VCaP (cell line): ENCODE results near the gene ARRB1.
A peak's percentile ranks its signal among the peaks of the same experiment; 100 is the strongest.

Experiments
- H3K27ac ChIP-seq: fragments of 450-650 bp; 2 replicates; pipeline ENCODE4 v1.5.1; 2017
- CTCF ChIP-seq: fragments of 450-650 bp; conservative IDR thresholded peaks from 2 replicates; pipeline ENCODE4 v1.5.1; 2017; ENCODE audit warnings: mild to moderate bottlenecking, moderate library complexity

ARRB1 gene

GRCh38 chr11:75330291-75330690 lies 21.2 kb downstream of the ARRB1 start:
- TF ChIP-seq CTCF, result no peak
- peak overlapping the region; percentile 88 for H3K27ac ChIP-seq

DNA sequence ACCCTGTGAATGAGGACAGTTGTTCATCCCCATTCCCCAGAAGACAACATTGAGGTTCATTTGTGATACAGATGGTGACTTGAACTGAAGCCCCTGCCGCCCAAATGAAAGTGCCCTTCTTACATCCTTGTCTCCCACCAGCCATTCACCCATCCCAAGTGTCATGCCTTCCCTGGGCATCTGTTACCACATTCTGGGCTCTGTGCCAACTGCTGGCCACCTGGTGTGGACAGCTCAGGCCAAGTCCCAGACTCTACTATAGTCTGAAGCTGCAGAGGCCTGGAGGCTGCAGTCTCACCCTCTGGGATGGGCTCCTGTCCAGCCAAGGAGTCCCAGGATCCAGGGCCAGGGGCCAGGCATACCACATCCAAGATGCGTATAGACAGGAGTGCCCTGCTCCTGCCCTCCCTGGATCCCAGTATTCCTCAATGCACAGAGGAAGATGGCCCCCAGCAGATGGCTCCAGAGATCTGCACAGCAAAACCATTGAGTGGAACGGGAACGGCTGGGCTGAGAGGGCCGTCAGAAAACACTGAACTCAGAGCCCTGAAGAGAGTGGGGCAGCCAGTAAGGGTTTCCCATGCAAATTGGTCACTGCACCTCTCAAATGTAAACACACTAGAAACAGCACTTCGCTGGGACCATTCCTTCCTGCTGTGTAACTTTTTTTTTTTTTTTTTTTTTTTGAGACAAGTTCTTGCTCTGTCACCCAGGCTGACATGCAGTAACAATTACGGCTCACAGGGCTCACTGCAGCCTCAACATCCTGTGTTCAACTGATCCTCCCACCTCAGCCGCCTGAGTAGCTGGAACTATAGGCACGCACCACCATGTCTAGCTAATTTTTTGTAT lies 22.8 kb downstream of the ARRB1 start:
- H3K27ac ChIP-seq, result peak overlapping the region; percentile 88
- TF ChIP-seq CTCF, result peak; percentile 86

DNA sequence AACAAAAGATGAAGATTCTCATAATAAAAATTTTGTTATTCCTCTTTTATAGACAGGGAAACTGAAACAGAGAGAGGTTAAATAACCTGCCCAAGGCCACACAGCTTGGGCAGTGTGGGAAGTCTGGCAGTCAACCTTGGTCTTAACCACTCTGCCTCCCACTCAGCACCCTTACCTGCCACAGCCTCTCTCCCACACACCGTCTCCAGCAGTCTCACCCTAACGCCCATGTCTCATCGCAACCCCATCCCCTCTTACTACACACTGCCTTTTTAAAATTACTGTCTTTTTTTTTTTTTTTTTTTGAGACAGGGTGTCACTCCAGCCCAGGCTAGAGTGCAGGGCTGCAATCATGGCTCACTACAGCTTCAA lies 25.0 kb downstream of the ARRB1 start:
- peak overlapping the region; percentile 88; the same call in 1 of the 2 replicates for H3K27ac ChIP-seq
- no peak for TF ChIP-seq CTCF

DNA sequence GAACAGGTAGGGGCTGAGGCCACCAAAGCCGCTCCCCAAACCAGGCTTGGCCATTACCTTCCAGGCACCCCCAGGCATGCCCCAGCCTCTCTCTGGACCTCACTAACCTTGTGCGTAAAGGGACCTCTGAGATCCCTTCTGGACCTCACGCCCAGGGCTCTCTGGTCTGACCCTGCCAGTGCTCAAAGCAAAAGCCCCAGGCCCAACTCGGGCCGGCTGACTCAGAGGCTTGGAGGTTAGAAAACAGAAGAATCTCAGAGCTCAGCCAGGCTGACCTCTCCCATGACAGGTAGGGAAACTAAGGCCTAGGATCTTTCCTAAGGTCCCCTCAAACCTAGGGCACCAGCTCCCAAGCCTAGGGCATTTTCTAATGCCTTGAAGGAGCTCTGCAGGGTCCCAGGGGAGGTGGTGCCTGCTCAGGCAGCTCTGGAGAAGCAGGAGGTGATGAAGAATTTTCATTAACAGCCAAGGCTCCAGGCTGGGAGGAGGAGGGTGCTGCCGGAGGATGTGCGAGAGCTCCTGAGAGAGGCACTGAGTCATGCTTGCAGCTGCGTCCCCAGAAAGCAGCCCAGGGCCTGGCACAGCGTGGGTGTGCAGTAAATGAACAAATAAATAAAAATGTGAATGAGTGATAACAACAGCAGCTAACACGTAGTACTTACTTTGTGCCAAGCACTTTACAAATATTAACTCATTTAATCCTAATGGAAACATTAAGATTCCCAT lies 25.6 kb downstream of the ARRB1 start:
- TF ChIP-seq CTCF, result no peak
- H3K27ac ChIP-seq, result peak overlapping the region; percentile 88

DNA sequence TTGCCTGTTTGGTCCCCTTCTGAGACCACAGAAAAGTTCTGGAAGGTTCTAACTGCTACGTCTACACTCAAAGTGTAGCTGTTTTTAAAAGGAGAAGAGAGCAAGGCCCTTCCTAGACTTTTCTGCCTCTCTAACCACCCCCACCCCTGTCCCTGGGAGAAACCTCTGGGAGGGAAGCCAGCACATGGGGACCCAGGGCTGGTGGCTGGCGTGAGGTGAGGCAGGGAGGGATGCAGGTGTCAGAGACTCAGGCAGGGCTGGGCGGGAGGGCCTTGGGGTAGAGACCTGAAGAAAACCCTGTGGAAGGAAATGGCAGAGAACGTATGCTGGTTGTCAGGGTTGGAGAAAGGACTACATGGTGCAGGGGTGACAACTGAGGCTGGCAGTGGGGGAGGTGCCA lies 26.7 kb downstream of the ARRB1 start:
- no peak for TF ChIP-seq CTCF
- peak overlapping the region; percentile 88 for H3K27ac ChIP-seq

DNA sequence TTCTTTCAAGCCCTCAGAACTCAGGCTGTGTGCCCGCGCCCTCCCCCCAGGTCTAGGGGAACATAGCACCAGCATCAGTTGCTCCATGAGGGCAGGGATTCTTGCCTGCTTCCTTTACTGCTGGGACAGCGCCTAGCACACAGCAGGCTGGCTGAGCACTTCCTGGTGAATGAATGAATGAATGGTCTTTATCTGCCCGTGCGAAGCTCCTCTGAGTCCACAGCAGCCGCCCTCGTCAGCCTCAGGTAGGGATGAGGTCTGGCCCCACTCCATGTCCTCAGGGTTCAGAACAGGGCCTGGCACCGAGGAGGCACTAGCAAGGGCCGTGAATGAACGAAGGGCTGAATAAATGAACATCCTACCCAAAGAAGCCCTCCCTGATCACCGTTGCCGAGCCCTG lies 27.3 kb downstream of the ARRB1 start:
- peak overlapping the region; percentile 88 for H3K27ac ChIP-seq

More for the DNA sequence above, 27.3 kb downstream of the ARRB1 start:
- no peak for TF ChIP-seq CTCF
